Type B pancreatic cell (in vitro differentiated cells): ENCODE data around the gene AJAP1. TPM values are rescaled to one million over a fixed set of nuclear protein-coding genes. Genes with fewer than 3 reads are reported as not detected.

Source experiments
- DNase-seq: peaks from one replicate; pipeline ENCODE4 v3.0.0; 2021; ENCODE audit warnings: mixed read lengths; ENCODE audit not compliant: unreplicated experiment; ENCODE audit errors: extremely low spot score
- H3K27ac Mint-ChIP-seq: 2 replicates; pipeline ENCODE4 v1.8.0; 2021; ENCODE audit warnings: mild to moderate bottlenecking, mixed read lengths
- H3K27me3 Mint-ChIP-seq: 2 replicates; pipeline ENCODE4 v1.8.0; 2021; ENCODE audit warnings: mixed read lengths
- H3K36me3 Mint-ChIP-seq: 2 replicates; pipeline ENCODE4 v1.8.0; 2021; ENCODE audit warnings: mixed read lengths
- H3K4me1 Mint-ChIP-seq: one replicate; pipeline ENCODE4 v1.8.0; 2021; ENCODE audit warnings: mixed read lengths; ENCODE audit not compliant: unreplicated experiment
- H3K4me3 Mint-ChIP-seq: 2 replicates; pipeline ENCODE4 v1.8.0; 2021; ENCODE audit warnings: mild to moderate bottlenecking, mixed read lengths
- H3K9me3 Mint-ChIP-seq: 2 replicates; pipeline ENCODE4 v1.8.0; 2021; ENCODE audit warnings: mixed read lengths
- total RNA-seq: library from RNA; stranded (reverse); gene quantifications from 2 replicates; pipeline ENCODE4 v1.2.1, GENCODE V29; 2021; ENCODE audit warnings: low replicate concordance
- TF ChIP-seq, protein P1 (sequence below): fragments of 200-600 bp; sonication (generic); conservative IDR thresholded peaks from 2 replicates; pipeline ENCODE4 v1.5.0; 2021; ENCODE audit warnings: antibody characterized with exemption, mild to moderate bottlenecking

AJAP1 gene
- total RNA-seq, 1 donor from 2014 or later: 9.5 TPM

DNA sequence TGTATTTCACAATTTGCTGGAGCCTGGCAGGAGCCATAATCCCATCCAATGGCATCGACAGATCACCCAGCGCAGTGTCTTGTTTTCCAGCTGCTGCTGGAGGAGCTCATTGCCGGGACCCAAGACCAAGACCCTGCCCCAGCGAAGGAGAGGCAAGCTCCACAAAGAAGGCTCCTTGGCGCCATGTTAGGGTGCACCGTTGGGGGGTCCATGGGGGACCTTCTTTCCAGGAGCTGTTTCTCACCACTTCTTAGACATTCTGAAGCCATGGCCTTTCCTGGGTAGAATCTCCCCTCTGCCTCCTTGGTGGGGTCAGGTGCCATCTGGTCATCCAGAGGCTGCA lies 31.1 kb downstream of the AJAP1 start:
- no peak for DNase-seq
- H3K27ac Mint-ChIP-seq: no peak overlapping the region
- no peaks in the 10 kb centered on the region for H3K36me3 Mint-ChIP-seq
- peaks cover 5% of the 10 kb centered on the region for H3K4me1 Mint-ChIP-seq
- TF ChIP-seq, protein P1, sequence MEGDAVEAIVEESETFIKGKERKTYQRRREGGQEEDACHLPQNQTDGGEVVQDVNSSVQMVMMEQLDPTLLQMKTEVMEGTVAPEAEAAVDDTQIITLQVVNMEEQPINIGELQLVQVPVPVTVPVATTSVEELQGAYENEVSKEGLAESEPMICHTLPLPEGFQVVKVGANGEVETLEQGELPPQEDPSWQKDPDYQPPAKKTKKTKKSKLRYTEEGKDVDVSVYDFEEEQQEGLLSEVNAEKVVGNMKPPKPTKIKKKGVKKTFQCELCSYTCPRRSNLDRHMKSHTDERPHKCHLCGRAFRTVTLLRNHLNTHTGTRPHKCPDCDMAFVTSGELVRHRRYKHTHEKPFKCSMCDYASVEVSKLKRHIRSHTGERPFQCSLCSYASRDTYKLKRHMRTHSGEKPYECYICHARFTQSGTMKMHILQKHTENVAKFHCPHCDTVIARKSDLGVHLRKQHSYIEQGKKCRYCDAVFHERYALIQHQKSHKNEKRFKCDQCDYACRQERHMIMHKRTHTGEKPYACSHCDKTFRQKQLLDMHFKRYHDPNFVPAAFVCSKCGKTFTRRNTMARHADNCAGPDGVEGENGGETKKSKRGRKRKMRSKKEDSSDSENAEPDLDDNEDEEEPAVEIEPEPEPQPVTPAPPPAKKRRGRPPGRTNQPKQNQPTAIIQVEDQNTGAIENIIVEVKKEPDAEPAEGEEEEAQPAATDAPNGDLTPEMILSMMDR: no peak
- peaks cover 3% of the 10 kb centered on the region for H3K27me3 Mint-ChIP-seq
- no peaks in the 10 kb centered on the region for H3K9me3 Mint-ChIP-seq
- no peak overlapping the region for H3K4me3 Mint-ChIP-seq

DNA sequence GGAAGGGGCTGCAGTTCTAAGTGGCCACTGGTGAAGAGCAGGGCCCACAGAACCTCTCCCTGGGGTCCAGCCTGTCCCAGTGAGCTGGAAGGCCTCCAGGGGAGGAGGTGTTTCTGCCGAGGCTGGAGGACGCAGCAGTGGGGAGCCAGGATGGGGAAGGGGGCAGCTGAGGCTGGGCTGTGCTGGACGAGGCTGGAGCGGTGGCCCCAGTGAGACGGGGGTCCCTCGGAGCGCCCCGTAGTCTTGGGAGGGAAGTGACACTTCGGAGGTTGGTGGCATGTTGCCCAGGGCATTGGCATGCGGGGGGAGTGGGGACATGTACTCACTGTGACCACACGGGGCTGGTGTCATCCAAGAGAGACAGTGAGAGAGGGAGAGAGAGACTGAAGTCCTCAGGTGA lies 33.5 kb downstream of the AJAP1 start:
- H3K36me3 Mint-ChIP-seq: no peaks in the 10 kb centered on the region
- H3K27me3 Mint-ChIP-seq: no peaks in the 10 kb centered on the region
- H3K4me1 Mint-ChIP-seq: peaks cover 5% of the 10 kb centered on the region
- no peak overlapping the region for H3K27ac Mint-ChIP-seq
- no peaks in the 10 kb centered on the region for H3K9me3 Mint-ChIP-seq
- TF ChIP-seq, protein P1: no peak
- no peak for DNase-seq
- H3K4me3 Mint-ChIP-seq: no peak overlapping the region

DNA sequence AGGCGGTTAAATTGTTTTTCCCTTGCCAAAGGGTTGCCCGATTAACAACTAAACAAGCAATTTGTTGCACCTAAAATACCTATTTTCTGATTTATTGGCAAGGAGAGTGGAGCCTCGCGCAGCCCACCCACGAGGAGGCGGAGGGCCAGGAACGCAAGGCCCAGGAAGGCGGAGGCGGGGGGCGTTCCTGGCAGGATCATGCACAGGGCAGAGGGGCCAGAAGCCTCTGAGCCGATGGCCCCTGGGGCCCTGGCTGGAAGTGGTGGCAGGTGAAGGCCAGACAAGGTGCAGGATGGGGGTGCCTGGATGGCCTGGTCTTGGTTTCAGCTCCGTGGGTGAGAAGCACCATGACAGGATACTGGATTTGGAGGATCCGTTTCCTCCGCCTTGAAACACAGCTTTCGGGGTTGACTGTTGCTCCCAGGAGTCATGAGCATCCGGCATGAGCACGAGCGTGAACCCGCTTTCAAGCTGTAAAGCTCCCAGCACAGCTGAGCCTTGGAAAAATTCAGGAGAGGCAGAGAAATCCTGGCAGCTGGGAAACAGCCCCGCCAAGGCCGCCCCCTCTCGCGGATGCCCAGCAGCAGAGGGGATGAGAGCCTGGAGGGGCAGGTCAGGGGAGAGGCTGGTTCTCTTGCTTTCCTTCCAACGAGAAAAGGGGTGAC lies 35.0 kb downstream of the AJAP1 start:
- no peak overlapping the region for H3K27ac Mint-ChIP-seq
- no peak for DNase-seq
- peaks cover 5% of the 10 kb centered on the region for H3K4me1 Mint-ChIP-seq
- no peaks in the 10 kb centered on the region for H3K9me3 Mint-ChIP-seq
- no peaks in the 10 kb centered on the region for H3K27me3 Mint-ChIP-seq
- H3K36me3 Mint-ChIP-seq: no peaks in the 10 kb centered on the region
- TF ChIP-seq, protein P1: no peak
- H3K4me3 Mint-ChIP-seq: no peak overlapping the region

DNA sequence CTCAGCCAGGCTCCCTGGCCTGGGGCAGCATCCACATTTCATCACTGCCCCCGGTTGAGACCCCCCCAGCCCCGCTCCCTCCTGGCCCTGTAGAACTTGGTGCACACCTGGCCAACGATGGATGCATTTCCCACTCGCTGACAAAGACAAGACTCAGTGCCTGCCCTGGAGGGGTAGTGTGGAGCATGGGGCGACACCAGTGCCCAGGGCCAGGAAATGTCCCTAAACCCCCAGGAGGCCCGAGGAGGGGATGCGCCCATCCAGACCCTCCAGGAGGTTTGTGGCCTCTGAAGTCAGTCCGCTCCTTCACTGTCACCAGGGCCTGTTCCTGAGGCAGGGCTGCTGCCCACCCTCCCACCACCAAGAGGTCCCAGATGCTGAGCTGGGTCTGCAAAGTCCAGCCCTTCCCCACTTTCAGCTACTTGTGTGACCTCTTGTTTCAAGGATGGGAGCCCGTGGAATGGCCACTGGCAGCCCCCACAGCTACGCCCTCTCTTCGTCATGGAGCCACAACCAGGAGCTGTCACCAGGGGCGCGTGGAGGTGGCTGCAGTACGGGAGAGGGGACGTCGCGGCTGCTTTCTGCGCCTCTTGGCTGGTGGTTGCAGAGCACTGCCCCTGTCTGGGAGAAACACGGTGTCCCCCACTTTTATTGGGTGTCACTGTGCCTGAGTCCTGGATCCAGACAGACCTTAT lies 35.7 kb downstream of the AJAP1 start:
- no peak for DNase-seq
- Mint-ChIP-seq H3K4me1 (peaks cover under 1% of the 10 kb centered on the region), H3K4me3 (no peak overlapping the region), H3K36me3 (no peaks in the 10 kb centered on the region), H3K27ac (no peak overlapping the region), H3K27me3 (peaks cover 3% of the 10 kb centered on the region), H3K9me3 (no peaks in the 10 kb centered on the region)
- TF ChIP-seq, protein P1: no peak

DNA sequence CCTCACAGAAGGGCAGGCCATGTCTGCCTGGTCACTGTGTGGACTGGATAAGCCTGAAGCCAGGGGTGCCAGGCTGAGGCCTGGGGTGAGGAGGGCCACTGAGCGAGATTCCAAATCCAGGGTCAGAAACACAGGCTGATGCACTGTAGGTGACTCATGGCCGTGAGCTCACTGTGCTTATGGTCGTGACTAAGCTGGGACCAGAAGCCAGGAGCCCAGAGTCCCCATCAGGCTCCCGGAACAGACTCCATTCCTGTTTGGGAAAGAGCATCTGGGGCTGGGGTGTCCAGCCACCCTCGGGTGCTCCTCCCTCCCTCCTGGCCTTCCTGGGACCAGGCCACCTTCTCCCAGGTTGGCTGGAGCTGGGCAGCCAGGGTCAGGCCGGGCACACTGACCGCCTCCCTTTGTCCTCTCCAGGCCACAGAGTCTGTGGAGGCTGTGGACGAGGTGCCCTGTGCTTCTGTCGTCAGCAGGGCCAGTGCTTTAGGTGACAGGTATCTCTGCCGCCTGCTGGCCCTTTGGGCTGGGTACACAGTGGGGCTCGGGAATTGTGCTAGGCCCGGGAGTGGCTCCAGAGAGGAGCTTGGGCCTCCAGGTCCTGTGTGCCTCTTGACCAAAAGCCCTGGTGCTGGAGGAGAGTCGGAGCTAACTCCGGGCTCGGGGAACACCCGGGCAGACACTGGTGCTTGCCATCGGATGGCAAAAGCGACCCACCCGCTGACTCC lies 36.7 kb downstream of the AJAP1 start:
- Mint-ChIP-seq H3K9me3 (no peaks in the 10 kb centered on the region), H3K27me3 (peaks cover 3% of the 10 kb centered on the region), H3K4me1 (no peaks in the 10 kb centered on the region), H3K4me3 (no peak overlapping the region), H3K27ac (no peak overlapping the region), H3K36me3 (no peaks in the 10 kb centered on the region)
- DNase-seq: no peak
- TF ChIP-seq, protein P1: no peak
